ENCODE data around the gene THADA.

THADA gene

DNA sequence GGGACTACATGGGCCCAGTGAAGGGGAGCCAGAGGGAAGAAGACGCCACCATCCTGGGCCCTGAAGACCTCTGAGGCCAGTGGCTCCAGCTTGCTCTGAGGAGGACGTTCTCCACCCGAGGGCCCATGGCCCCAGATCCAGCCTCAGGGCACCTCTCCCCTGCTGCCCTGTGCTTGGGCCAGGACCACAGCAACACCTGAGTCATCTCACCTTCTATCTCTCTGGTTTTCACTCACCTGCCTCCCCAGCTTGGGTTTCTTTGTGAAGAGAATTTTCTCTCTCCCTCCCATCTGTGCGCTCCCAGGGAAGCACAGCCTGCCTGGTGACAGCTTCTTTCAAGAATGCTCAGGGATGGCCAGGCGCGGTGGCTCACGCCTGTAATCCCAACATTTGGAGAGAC lies 389.2 kb downstream of the THADA start:
- Histone ChIP-seq H3K9me3 (ENCODE audit: low read length) (no peaks in the 10 kb centered on the region), H3K79me2 (ENCODE audit: insufficient read depth, low read length) (no peaks in the 10 kb centered on the region), H3K9ac (ENCODE audit: low read length) (no peak overlapping the region), H3K9me2 (ENCODE audit: low read depth, low read length) (no peaks in the 10 kb centered on the region), H4K20me1 (ENCODE audit: insufficient read depth, low read length) (no peaks in the 10 kb centered on the region), H3K27ac (ENCODE audit: low read depth, low read length, poor library complexity, severe bottlenecking) (no peak overlapping the region), H3F3A (ENCODE audit: insufficient read depth, low read length) (no peaks in the 10 kb centered on the region), H3K4me3 (ENCODE audit: low read depth, low read length, poor library complexity, severe bottlenecking) (no peak overlapping the region), H2AFZ (ENCODE audit: low read length) (no peak overlapping the region), H3K27me3 (ENCODE audit: insufficient read depth, low read length) (no peaks in the 10 kb centered on the region), H3K36me3 (ENCODE audit: insufficient read depth, low read length) (no peaks in the 10 kb centered on the region), H3K4me2 (ENCODE audit: low read length) (no peak overlapping the region), H3K4me1 (ENCODE audit: insufficient read depth, low read length, severe bottlenecking) (no peaks in the 10 kb centered on the region)
- no peak for TF ChIP-seq EZH2 (IDR thresholded peaks at IDR 0.05; ENCODE audit: borderline replicate concordance, low read length)
- TF ChIP-seq, protein P1, sequence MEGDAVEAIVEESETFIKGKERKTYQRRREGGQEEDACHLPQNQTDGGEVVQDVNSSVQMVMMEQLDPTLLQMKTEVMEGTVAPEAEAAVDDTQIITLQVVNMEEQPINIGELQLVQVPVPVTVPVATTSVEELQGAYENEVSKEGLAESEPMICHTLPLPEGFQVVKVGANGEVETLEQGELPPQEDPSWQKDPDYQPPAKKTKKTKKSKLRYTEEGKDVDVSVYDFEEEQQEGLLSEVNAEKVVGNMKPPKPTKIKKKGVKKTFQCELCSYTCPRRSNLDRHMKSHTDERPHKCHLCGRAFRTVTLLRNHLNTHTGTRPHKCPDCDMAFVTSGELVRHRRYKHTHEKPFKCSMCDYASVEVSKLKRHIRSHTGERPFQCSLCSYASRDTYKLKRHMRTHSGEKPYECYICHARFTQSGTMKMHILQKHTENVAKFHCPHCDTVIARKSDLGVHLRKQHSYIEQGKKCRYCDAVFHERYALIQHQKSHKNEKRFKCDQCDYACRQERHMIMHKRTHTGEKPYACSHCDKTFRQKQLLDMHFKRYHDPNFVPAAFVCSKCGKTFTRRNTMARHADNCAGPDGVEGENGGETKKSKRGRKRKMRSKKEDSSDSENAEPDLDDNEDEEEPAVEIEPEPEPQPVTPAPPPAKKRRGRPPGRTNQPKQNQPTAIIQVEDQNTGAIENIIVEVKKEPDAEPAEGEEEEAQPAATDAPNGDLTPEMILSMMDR (IDR thresholded peaks at IDR 0.05; ENCODE audit: low read length) = no peak

DNA sequence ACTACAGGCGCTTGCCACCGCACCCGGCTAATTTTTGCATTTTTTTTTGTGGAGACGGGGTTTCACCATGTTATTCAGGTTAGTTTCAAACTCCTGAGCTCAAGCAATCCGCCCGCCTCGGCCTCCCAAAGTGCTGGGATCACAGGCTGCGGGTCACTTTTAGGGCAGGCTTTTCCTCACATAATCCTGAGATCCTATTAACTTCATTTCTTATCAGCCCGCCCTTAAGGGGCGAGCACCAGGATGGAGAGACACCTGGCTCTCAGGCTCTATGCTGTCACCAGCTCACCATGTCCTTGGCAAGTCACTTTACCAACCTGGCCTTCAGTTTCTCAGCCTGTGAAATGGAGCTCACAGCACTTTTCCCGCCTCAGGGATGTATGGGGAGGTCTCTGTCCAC lies 392.5 kb downstream of the THADA start:
- Histone ChIP-seq H3K4me2 (ENCODE audit: low read length) (no peak overlapping the region), H3K27ac (ENCODE audit: low read depth, low read length, poor library complexity, severe bottlenecking) (no peak overlapping the region), H3F3A (ENCODE audit: insufficient read depth, low read length) (no peaks in the 10 kb centered on the region), H3K9me3 (ENCODE audit: low read length) (no peaks in the 10 kb centered on the region), H3K9ac (ENCODE audit: low read length) (no peak overlapping the region), H3K9me2 (ENCODE audit: low read depth, low read length) (no peaks in the 10 kb centered on the region), H3K4me1 (ENCODE audit: insufficient read depth, low read length, severe bottlenecking) (no peaks in the 10 kb centered on the region), H4K20me1 (ENCODE audit: insufficient read depth, low read length) (no peaks in the 10 kb centered on the region), H3K4me3 (ENCODE audit: low read depth, low read length, poor library complexity, severe bottlenecking) (no peak overlapping the region), H3K27me3 (ENCODE audit: insufficient read depth, low read length) (no peaks in the 10 kb centered on the region), H3K79me2 (ENCODE audit: insufficient read depth, low read length) (no peaks in the 10 kb centered on the region), H3K36me3 (ENCODE audit: insufficient read depth, low read length) (no peaks in the 10 kb centered on the region), H2AFZ (ENCODE audit: low read length) (no peak overlapping the region)
- TF ChIP-seq, protein P1 (IDR thresholded peaks at IDR 0.05; ENCODE audit: low read length) = no peak
- TF ChIP-seq EZH2 (IDR thresholded peaks at IDR 0.05; ENCODE audit: borderline replicate concordance, low read length) = no peak

GRCh38 chr2:43202289-43202688 lies 393.5 kb downstream of the THADA start:
- Histone ChIP-seq H3F3A (ENCODE audit: insufficient read depth, low read length) (no peaks in the 10 kb centered on the region), H3K4me3 (ENCODE audit: low read depth, low read length, poor library complexity, severe bottlenecking) (no peak overlapping the region), H3K4me1 (ENCODE audit: insufficient read depth, low read length, severe bottlenecking) (peaks cover 3% of the 10 kb centered on the region), H3K27ac (ENCODE audit: low read depth, low read length, poor library complexity, severe bottlenecking) (no peak overlapping the region), H3K9ac (ENCODE audit: low read length) (no peak overlapping the region), H3K79me2 (ENCODE audit: insufficient read depth, low read length) (no peaks in the 10 kb centered on the region), H3K36me3 (ENCODE audit: insufficient read depth, low read length) (no peaks in the 10 kb centered on the region), H3K9me2 (ENCODE audit: low read depth, low read length) (no peaks in the 10 kb centered on the region), H3K27me3 (ENCODE audit: insufficient read depth, low read length) (no peaks in the 10 kb centered on the region), H3K9me3 (ENCODE audit: low read length) (no peaks in the 10 kb centered on the region), H3K4me2 (ENCODE audit: low read length) (no peak overlapping the region), H4K20me1 (ENCODE audit: insufficient read depth, low read length) (no peaks in the 10 kb centered on the region), H2AFZ (ENCODE audit: low read length) (no peak overlapping the region)
- TF ChIP-seq, protein P1 (IDR thresholded peaks at IDR 0.05; ENCODE audit: low read length) = no peak
- no peak for TF ChIP-seq EZH2 (IDR thresholded peaks at IDR 0.05; ENCODE audit: borderline replicate concordance, low read length)
